Sigmoid colon (tissue), 7 donors: ENCODE data around the gene ATG10. TPM values are rescaled to one million over a fixed set of nuclear protein-coding genes. Genes with fewer than 3 reads are reported as not detected.

Experiments
- DNase-seq: peaks from one replicate; pipeline ENCODE4 v3.0.0-alpha.2; 2019
- H3K27ac ChIP-seq, 4 donors: fragments of 200-600 bp; sonication (generic); one replicate each; pipeline ENCODE4 v1.5.1; 2016 to 2019; ENCODE audit warnings: mild to moderate bottlenecking in 1 of 4
- H3K27me3 ChIP-seq, 3 donors: fragments of 200-600 bp; sonication (generic); one replicate each; pipeline ENCODE4 v1.5.1; 2019; ENCODE audit warnings: mild to moderate bottlenecking in 1 of 3
- H3K36me3 ChIP-seq, 4 donors: fragments of 200-600 bp; sonication (generic); one replicate each; pipeline ENCODE4 v1.5.1; 2016 to 2019
- H3K4me1 ChIP-seq, 4 donors: fragments of 200-600 bp; sonication (generic); one replicate each; pipeline ENCODE4 v1.5.1; 2017 to 2019
- H3K4me3 ChIP-seq, 4 donors: fragments of 200-600 bp; sonication (generic); one replicate each; pipeline ENCODE4 v1.5.1; 2017 to 2019; ENCODE audit warnings: mild to moderate bottlenecking in 2 of 4, moderate library complexity in 1 of 4
- H3K9me3 ChIP-seq, 4 donors: fragments of 200-600 bp in 3 of 4; sonication (generic) in 3 of 4; one replicate each; pipeline versions ENCODE4 v1.5.1 to v1.6.1; 2013 to 2019
- EP300 ChIP-seq, 4 donors: sonication (generic); formaldehyde crosslinking; IDR thresholded peaks; one replicate each; pipeline ENCODE4 v1.6.1; 2017; ENCODE audit warnings: antibody characterized with exemption in 4 of 4
- POLR2A ChIP-seq, 2 donors: fragments of 450-650 bp; IDR thresholded peaks; one replicate each; pipeline ENCODE4 v1.6.1; 2016; ENCODE audit warnings: antibody characterized with exemption in 2 of 2, mild to moderate bottlenecking in 2 of 2, moderate library complexity in 2 of 2
- POLR2AphosphoS5 ChIP-seq, 4 donors: sonication (generic); formaldehyde crosslinking; IDR thresholded peaks; one replicate each; pipeline ENCODE4 v1.6.1; 2017; ENCODE audit warnings: antibody characterized with exemption in 4 of 4
- WGBS, 2 donors: extraction: QIAGEN DNeasy Blood & Tissue Kit; methylation state at CpG; one replicate each; pipeline ENCODE4 v1.1.7; 2013; 5-methylcytosine and 5-hydroxymethylcytosine counted together
- intact Hi-C: fragments of 100-400 bp; cut with DNase I; formaldehyde crosslinking; loops from one replicate; pipeline ENCODE4 v1.15.1; 2023
- polyA plus RNA-seq, 3 donors: library from polyadenylated mRNA; stranded (reverse); fragments of 200-250 nt; gene quantifications; one replicate each; pipeline ENCODE4 v1.2.3, GENCODE V29; 2013
- total RNA-seq, 4 donors: library from RNA; depleted of rRNA; stranded (reverse); fragments of >200 nt; gene quantifications; one replicate each; pipeline ENCODE4 v1.1.0, GENCODE V29; 2016
- TF ChIP-seq, protein P1 (sequence below), 4 experiments: fragments of 450-650 bp in 3 of 4; fragments of 200-600 bp in 1 of 4; IDR thresholded peaks; one replicate each; pipeline ENCODE4 v1.5.1; 2016 to 2019; ENCODE audit warnings: antibody characterized with exemption in 4 of 4, mild to moderate bottlenecking in 3 of 4, moderate library complexity in 2 of 4
- donor health status: healthy with polysubstance abuse.
- donor health status: Bipolar disorder and iron deficiency.
- donor health status: healthy.

The ATG10 gene
- total and polyA plus RNA-seq, 7 donors = 4.2 to 13.2 (median 8.4) TPM

DNA sequence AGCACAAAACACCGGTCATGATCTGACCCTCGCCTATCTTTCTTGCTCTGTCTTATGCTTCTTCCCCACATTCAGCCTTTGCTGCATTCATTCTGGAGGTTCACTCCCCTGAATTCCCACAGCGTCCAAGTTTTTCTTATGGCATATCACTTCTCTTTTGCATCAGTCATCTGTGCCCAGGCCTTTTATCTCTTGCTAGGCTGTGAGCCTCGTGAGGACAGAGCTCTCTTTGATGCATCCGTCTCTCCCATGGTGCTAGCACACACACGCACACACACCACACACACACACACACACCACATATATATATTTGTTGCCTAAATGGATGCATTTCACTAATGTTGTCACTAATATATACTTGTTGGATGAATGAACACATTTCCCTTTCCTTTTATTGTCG, 45.8 kb upstream of the ATG10 start:
- Histone ChIP-seq H3K9me3 (no peaks in the 10 kb centered on the region), H3K27ac (no peak overlapping the region), H3K36me3 (no peaks in the 10 kb centered on the region), H3K4me3 (no peak overlapping the region), H3K4me1 (no peaks in the 10 kb centered on the region), H3K27me3 (no peaks in the 10 kb centered on the region)
- TF ChIP-seq, protein P1, sequence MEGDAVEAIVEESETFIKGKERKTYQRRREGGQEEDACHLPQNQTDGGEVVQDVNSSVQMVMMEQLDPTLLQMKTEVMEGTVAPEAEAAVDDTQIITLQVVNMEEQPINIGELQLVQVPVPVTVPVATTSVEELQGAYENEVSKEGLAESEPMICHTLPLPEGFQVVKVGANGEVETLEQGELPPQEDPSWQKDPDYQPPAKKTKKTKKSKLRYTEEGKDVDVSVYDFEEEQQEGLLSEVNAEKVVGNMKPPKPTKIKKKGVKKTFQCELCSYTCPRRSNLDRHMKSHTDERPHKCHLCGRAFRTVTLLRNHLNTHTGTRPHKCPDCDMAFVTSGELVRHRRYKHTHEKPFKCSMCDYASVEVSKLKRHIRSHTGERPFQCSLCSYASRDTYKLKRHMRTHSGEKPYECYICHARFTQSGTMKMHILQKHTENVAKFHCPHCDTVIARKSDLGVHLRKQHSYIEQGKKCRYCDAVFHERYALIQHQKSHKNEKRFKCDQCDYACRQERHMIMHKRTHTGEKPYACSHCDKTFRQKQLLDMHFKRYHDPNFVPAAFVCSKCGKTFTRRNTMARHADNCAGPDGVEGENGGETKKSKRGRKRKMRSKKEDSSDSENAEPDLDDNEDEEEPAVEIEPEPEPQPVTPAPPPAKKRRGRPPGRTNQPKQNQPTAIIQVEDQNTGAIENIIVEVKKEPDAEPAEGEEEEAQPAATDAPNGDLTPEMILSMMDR (IDR thresholded peaks at IDR 0.05) = no peak
- TF ChIP-seq POLR2AphosphoS5 (IDR thresholded peaks at IDR 0.05) (no peak), POLR2A (IDR thresholded peaks at IDR 0.05) (no peak), EP300 (IDR thresholded peaks at IDR 0.05) (no peak)
- intact Hi-C loops = no loop called here
- WGBS, 2 donors = 79 to 88% methylated on average over 7 of the region's 7 CpGs
- DNase-seq = no peak

DNA sequence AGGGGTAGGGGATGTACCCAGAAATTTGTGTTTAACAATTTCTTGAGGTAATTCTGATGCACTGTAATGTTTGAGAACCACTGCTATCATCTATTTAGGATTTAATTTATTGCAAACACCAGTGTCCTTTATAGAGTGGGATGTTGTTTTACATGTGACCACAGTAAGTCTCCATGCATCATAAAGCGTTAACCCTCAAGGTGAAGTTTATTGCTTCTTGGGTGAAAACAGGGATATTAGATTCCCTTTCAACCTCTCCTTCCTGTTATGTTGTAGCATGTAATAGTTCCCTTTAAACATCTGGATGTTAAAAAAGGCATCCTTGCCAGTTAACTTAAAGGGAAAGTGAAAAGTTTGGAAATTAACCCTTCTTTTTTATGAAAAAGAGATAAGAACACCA, 35.8 kb upstream of the ATG10 start:
- Histone ChIP-seq H3K9me3 (peaks cover 0 to 3% (median 0%) of the 10 kb centered on the region in 4 donors), H3K36me3 (no peaks in the 10 kb centered on the region), H3K27me3 (no peaks in the 10 kb centered on the region), H3K27ac (no peak overlapping the region), H3K4me3 (no peak overlapping the region), H3K4me1 (peaks cover 0 to 6% (median 0%) of the 10 kb centered on the region in 4 donors)
- no peak for TF ChIP-seq POLR2AphosphoS5 (IDR thresholded peaks at IDR 0.05)
- TF ChIP-seq, protein P1 (IDR thresholded peaks at IDR 0.05) = no peak
- no peak for TF ChIP-seq POLR2A (IDR thresholded peaks at IDR 0.05)
- no peak for TF ChIP-seq EP300 (IDR thresholded peaks at IDR 0.05)
- no peak for DNase-seq
- 18 to 70% methylated on average over 1 of the region's 1 CpG for WGBS, 2 donors
- intact Hi-C loops = no loop called here

DNA sequence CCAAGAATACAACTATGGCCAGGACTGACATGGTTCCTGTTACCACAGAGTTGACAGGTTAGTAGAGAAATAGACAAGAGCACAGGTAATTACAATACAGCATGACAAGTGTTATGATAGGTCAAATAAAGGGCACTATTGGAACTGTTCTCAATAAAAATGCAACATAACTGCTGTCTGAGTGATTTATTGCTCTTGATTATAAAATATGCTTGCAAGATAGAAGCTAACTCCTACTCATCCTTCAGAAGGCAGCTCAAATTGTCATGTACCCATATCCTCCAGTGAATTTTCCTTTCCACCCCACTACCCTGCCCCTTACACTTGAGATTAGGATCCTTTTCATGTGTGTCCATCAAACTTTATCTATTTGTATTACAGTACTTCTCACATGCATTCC, 35.1 kb upstream of the ATG10 start:
- Histone ChIP-seq H3K27me3 (no peaks in the 10 kb centered on the region), H3K9me3 (peaks cover 0 to 8% (median 0%) of the 10 kb centered on the region in 4 donors), H3K27ac (no peak overlapping the region), H3K36me3 (no peaks in the 10 kb centered on the region), H3K4me3 (no peak overlapping the region), H3K4me1 (peaks cover 0 to 6% (median 0%) of the 10 kb centered on the region in 4 donors)
- no peak for TF ChIP-seq POLR2AphosphoS5 (IDR thresholded peaks at IDR 0.05)
- no peak for TF ChIP-seq POLR2A (IDR thresholded peaks at IDR 0.05)
- TF ChIP-seq, protein P1 (IDR thresholded peaks at IDR 0.05) = no peak
- TF ChIP-seq EP300 (IDR thresholded peaks at IDR 0.05) = no peak
- no peak for DNase-seq
- intact Hi-C loops = no loop called here

- WGBS, 2 donors = 95 to 98% methylated on average over 1 of the region's 1 CpG
These were observed 29.1 kb upstream of the ATG10 start for GRCh38 chr5:81942746-81943145.

GRCh38 chr5:81948349-81948748, 23.5 kb upstream of the ATG10 start:
- WGBS, 2 donors = 72 to 77% methylated on average over 3 of the region's 3 CpGs
- intact Hi-C loops = no loop called here
- no peaks in the 10 kb centered on the region for H3K4me1 ChIP-seq

More at GRCh38 chr5:81942746-81943145, 29.1 kb upstream of the ATG10 start:
- TF ChIP-seq POLR2AphosphoS5 (IDR thresholded peaks at IDR 0.05) = no peak
- no peak for TF ChIP-seq EP300 (IDR thresholded peaks at IDR 0.05)
- no peak overlapping the region for H3K4me3 ChIP-seq
- H3K4me1 ChIP-seq = no peaks in the 10 kb centered on the region
- no peak overlapping the region for H3K27ac ChIP-seq
- intact Hi-C loops = no loop called here
- peaks cover 0 to 8% (median 3%) of the 10 kb centered on the region in 4 donors for H3K9me3 ChIP-seq
- DNase-seq = no peak
- H3K36me3 ChIP-seq = no peaks in the 10 kb centered on the region
- H3K27me3 ChIP-seq = no peaks in the 10 kb centered on the region

More at GRCh38 chr5:81948349-81948748, 23.5 kb upstream of the ATG10 start:
- Histone ChIP-seq H3K9me3 (peaks cover 0 to 2% (median 0%) of the 10 kb centered on the region in 4 donors), H3K36me3 (no peaks in the 10 kb centered on the region), H3K27me3 (no peaks in the 10 kb centered on the region), H3K4me3 (no peak overlapping the region), H3K27ac (no peak overlapping the region)
- TF ChIP-seq, protein P1 (IDR thresholded peaks at IDR 0.05) = no peak
- TF ChIP-seq POLR2A (IDR thresholded peaks at IDR 0.05) = no peak
- TF ChIP-seq POLR2AphosphoS5 (IDR thresholded peaks at IDR 0.05) = no peak
- TF ChIP-seq EP300 (IDR thresholded peaks at IDR 0.05) = no peak
- DNase-seq = no peak
